PC-3 (cell line): Measurements from ENCODE around the gene AKAP14. TPM values are rescaled to one million over a fixed set of nuclear protein-coding genes. Genes with fewer than 3 reads are reported as not detected.
"Not testable (repeated sequence)": the region's sequence is repeated elsewhere in the genome, so short reads cannot be mapped to it uniquely, and the experiment has no call there.

ENCODE experiments used
- ATAC-seq: fragments of 200-7000 bp; cut with Tn5 transposase; 2 replicates; pipeline ENCODE4 v1.9.1; 2020; ENCODE audit warnings: mild to moderate bottlenecking, moderate library complexity
- BruUV-seq: library from RNA; stranded (reverse); fragments of 400-500 nt; replicated peaks from 2 replicates; lab custom pipeline; 2021; lab: Mats Ljungman, UMichigan
- CTCF ChIA-PET: fragments of 300-600 bp; sonication (Branson Sonifier 250); formaldehyde crosslinking; loops from one replicate; lab custom pipeline; 2022; ENCODE audit warnings: antibody characterized with exemption; lab: Charles Lee
- POLR2A ChIA-PET: fragments of 300-600 bp; sonication (Branson Sonifier 250); formaldehyde crosslinking; loops from one replicate; lab custom pipeline; 2022; ENCODE audit warnings: antibody characterized with exemption; ENCODE audit not compliant: unreplicated experiment; lab: Charles Lee
- DNase-seq: peaks from one replicate; pipeline ENCODE4 v3.0.0-alpha.2; 2015
- H2AFZ ChIP-seq: fragments of 300-600 bp; sonication (generic); 2 replicates; pipeline ENCODE4 v1.6.0; 2016; ENCODE audit warnings: antibody characterized with exemption, low read length
- H3F3A ChIP-seq: fragments of 300-600 bp; sonication (generic); one replicate; pipeline ENCODE4 v1.6.0; 2017; ENCODE audit warnings: antibody characterized with exemption, low read length, control low read depth, mild to moderate bottlenecking; ENCODE audit not compliant: unreplicated experiment
- H3K27ac ChIP-seq: fragments of 300-600 bp; sonication (generic); 2 replicates; pipeline ENCODE4 v1.5.1; 2016; ENCODE audit warnings: mild to moderate bottlenecking, low read length
- H3K27me3 ChIP-seq: fragments of 300-600 bp; sonication (generic); 2 replicates; pipeline ENCODE4 v1.6.1; 2016; ENCODE audit warnings: low read length, mixed read lengths
- H3K36me3 ChIP-seq: fragments of 300-600 bp; sonication (generic); 2 replicates; pipeline ENCODE4 v1.6.1; 2016; ENCODE audit warnings: low read depth, mixed run types, low read length, mixed read lengths
- H3K4me1 ChIP-seq: fragments of 300-600 bp; sonication (generic); 2 replicates; pipeline ENCODE4 v1.5.1; 2016; ENCODE audit warnings: low read length; ENCODE audit not compliant: insufficient read depth
- H3K4me2 ChIP-seq: fragments of 300-600 bp; sonication (generic); 2 replicates; pipeline ENCODE4 v1.6.0; 2016; ENCODE audit warnings: low read length
- H3K4me3 ChIP-seq: fragments of 300-600 bp; sonication (generic); 2 replicates; pipeline ENCODE4 v1.5.1; 2016; ENCODE audit warnings: mild to moderate bottlenecking, low read length, mixed read lengths
- H3K79me2 ChIP-seq: fragments of 300-600 bp; sonication (generic); 2 replicates; pipeline ENCODE4 v1.6.1; 2017; ENCODE audit warnings: low read length, mixed read lengths
- H3K9ac ChIP-seq: fragments of 300-600 bp; sonication (generic); 2 replicates; pipeline ENCODE4 v1.6.0; 2016; ENCODE audit warnings: mild to moderate bottlenecking, low read length
- H3K9me2 ChIP-seq: fragments of 300-600 bp; sonication (generic); replicated peaks from 2 replicates; pipeline ENCODE4 v1.6.1; 2016; ENCODE audit warnings: mixed run types, low read length, mixed read lengths
- H3K9me3 ChIP-seq: fragments of 300-600 bp; sonication (generic); 2 replicates; pipeline ENCODE4 v1.6.1; 2016; ENCODE audit warnings: low read length, mixed read lengths
- H4K20me1 ChIP-seq: fragments of 300-600 bp; sonication (generic); 2 replicates; pipeline ENCODE4 v1.6.1; 2016; ENCODE audit warnings: low read length, mixed read lengths
- CTCF ChIP-seq: fragments of 300-600 bp; sonication (generic); conservative IDR thresholded peaks from 2 replicates; pipeline ENCODE4 v1.5.1; 2017; ENCODE audit warnings: antibody characterized with exemption, low read depth, mild to moderate bottlenecking, low read length
- EZH2 ChIP-seq: fragments of 300-600 bp; sonication (generic); IDR thresholded peaks from one replicate; pipeline ENCODE4 v1.6.1; 2017; ENCODE audit warnings: antibody characterized with exemption, mild to moderate bottlenecking, low read length; ENCODE audit not compliant: unreplicated experiment
- EZH2phosphoT487 ChIP-seq: fragments of 300-600 bp; sonication (generic); IDR thresholded peaks from 2 replicates; pipeline ENCODE4 v1.6.1; 2018; ENCODE audit warnings: mild to moderate bottlenecking, antibody characterized with exemption, low read length, borderline replicate concordance
- intact Hi-C: fragments of 100-400 bp; cut with micrococcal nuclease; formaldehyde crosslinking; loops from 2 replicates; pipeline ENCODE4 v1.9.0; 2023
- total RNA-seq: library from RNA; depleted of rRNA; stranded (reverse); fragments of >200 nt; gene quantifications from 2 replicates; pipeline ENCODE4 v1.2.3, GENCODE V29; 2014

AKAP14 gene
- total RNA-seq, 1 experiment from 2014 or later = not detected

- no peak overlapping the region for H3K27ac ChIP-seq
- H3K4me3 ChIP-seq = no peak overlapping the region
- intact Hi-C loops = no loop called here
- H3K9ac ChIP-seq = no peak overlapping the region
- no peaks in the 10 kb centered on the region for H3K79me2 ChIP-seq
- no TSS peak for BruUV-seq
- H3F3A ChIP-seq = no peaks in the 10 kb centered on the region
- H3K9me2 ChIP-seq = no peaks in the 10 kb centered on the region
- ATAC-seq (no peak), DNase-seq (peak; percentile 31)
- 0 out of 2 replicates have a peak, but pooled peaks cover 2% of the 10 kb centered on the region for H3K4me1 ChIP-seq
- CTCF ChIA-PET = no interaction called here
- H3K4me2 ChIP-seq = no peak overlapping the region
- no peaks in the 10 kb centered on the region for H3K9me3 ChIP-seq
- no peaks in the 10 kb centered on the region for H4K20me1 ChIP-seq
- no peaks in the 10 kb centered on the region for H3K27me3 ChIP-seq
- H2AFZ ChIP-seq = no peak overlapping the region
- no peaks in the 10 kb centered on the region for H3K36me3 ChIP-seq
- POLR2A ChIA-PET = no interaction called here
- TF ChIP-seq EZH2phosphoT487 = no peak
Measured at GRCh38 chrX:119885554-119886428, 9.9 kb upstream of the AKAP14 start.

GRCh38 chrX:119887721-119888425, 7.8 kb upstream of the AKAP14 start:
- Histone ChIP-seq H4K20me1 (no peaks in the 10 kb centered on the region), H3K4me2 (peak overlapping the region; percentile 95), H3K9me3 (no peaks in the 10 kb centered on the region), H3K9ac (peak overlapping the region; percentile 64), H3K36me3 (no peaks in the 10 kb centered on the region), H3K79me2 (no peaks in the 10 kb centered on the region), H3K27ac (no peak overlapping the region), H3K27me3 (no peaks in the 10 kb centered on the region), H3K4me1 (0 out of 2 replicates have a peak, but pooled peaks cover 2% of the 10 kb centered on the region), H3K4me3 (peak overlapping the region; percentile 76), H2AFZ (peak overlapping the region; percentile 100), H3F3A (no peaks in the 10 kb centered on the region), H3K9me2 (no peaks in the 10 kb centered on the region)
- intact Hi-C loops = no loop called here
- TF ChIP-seq EZH2phosphoT487 (no peak), EZH2 (no peak), CTCF (peak; percentile 69)
- no TSS peak for BruUV-seq
- POLR2A ChIA-PET = interaction anchor here (1.0 kb wide), 1 partner anchor 35 kb away, joined by 3 read pairs; the partner anchor contains the start of gene UPF3B
- DNase-seq (peak; percentile 81), ATAC-seq (peak; percentile 99)
- CTCF ChIA-PET = interaction anchor here (0.7 to 1.3 kb wide), 2 partner anchors 8 to 410 kb away, joined by 4 read pairs; partner anchors contain the start of gene AKAP14

GRCh38 chrX:119890626-119891025, 5.1 kb upstream of the AKAP14 start:
- H3K27me3 ChIP-seq, H3K27ac ChIP-seq, H3K9me2 ChIP-seq, H3K79me2 ChIP-seq, H4K20me1 ChIP-seq, POLR2A ChIA-PET, H2AFZ ChIP-seq, H3F3A ChIP-seq, H3K9ac ChIP-seq, DNase-seq, H3K4me1 ChIP-seq, ATAC-seq, H3K4me3 ChIP-seq, BruUV-seq, intact Hi-C loops, CTCF ChIA-PET, H3K4me2 ChIP-seq, H3K36me3 ChIP-seq, H3K9me3 ChIP-seq: not testable (repeated sequence)

- H4K20me1 ChIP-seq, H3K27ac ChIP-seq, H3K9ac ChIP-seq, H3K9me3 ChIP-seq, H3K4me1 ChIP-seq, H3K27me3 ChIP-seq, H2AFZ ChIP-seq, POLR2A ChIA-PET, H3K9me2 ChIP-seq, DNase-seq, ATAC-seq, H3K36me3 ChIP-seq, H3K4me3 ChIP-seq, H3K79me2 ChIP-seq, H3K4me2 ChIP-seq, H3F3A ChIP-seq, BruUV-seq, CTCF ChIA-PET, intact Hi-C loops: not testable (repeated sequence)
Measured at GRCh38 chrX:119891961-119892692, 3.6 kb upstream of the AKAP14 start.
